HG03097 (cell line): ENCODE results near the gene KIAA1586.

ENCODE experiments used
- ATAC-seq: cut with Tn5 transposase; IDR thresholded peaks from one replicate; pipeline ENCODE4 v1.9.1; 2021; ENCODE audit not compliant: unreplicated experiment, low FRiP score

The KIAA1586 gene

GRCh38 chr6:57094689-57095088, 48.2 kb downstream of the KIAA1586 start:
- ATAC-seq, result no peak

GRCh38 chr6:57097596-57097995, 51.1 kb downstream of the KIAA1586 start:
- ATAC-seq, result no peak

- no peak for ATAC-seq
Observed at GRCh38 chr6:57102976-57103375, 56.5 kb downstream of the KIAA1586 start.

GRCh38 chr6:57104336-57104735, 57.8 kb downstream of the KIAA1586 start:
- no peak for ATAC-seq
